C1 segment of cervical spinal cord (tissue), 14 donors: ENCODE data around the gene EXOC6B.

ENCODE experiments used
- DNase-seq, 14 donors: peaks; one replicate each; lab custom pipeline; 2025; lab: John Stamatoyannopoulos, UW

The EXOC6B gene

DNA sequence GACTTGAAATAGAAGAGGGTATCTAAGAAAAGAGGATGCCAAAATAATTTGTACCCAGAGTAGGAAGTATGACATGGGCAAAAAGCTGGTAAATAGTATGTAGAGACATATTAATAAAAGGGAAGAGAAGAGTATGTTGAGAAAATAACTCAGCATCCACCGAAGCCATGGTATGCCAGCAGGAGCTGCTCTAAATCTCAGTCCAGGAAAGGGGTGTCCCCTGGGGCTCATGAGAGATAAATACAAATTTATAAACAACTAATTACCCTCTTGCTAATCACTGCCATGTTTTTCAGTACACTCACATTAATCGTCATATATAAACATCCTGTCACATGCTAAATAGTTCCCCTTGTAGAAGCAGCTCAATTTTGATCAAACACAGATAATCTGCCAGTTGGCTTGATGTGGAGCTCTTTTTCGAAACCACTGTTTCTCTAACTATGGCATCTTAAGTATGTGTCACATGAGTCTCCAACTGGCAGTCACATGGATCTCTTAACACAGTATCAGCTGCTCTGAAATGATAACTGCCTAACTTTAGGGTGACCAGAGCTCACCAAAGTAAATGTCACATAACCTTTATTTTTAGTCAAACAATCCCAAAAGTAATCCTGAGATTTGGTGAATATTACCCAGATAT lies 31.9 kb downstream of the EXOC6B start:
- DNase-seq, result no peak

DNA sequence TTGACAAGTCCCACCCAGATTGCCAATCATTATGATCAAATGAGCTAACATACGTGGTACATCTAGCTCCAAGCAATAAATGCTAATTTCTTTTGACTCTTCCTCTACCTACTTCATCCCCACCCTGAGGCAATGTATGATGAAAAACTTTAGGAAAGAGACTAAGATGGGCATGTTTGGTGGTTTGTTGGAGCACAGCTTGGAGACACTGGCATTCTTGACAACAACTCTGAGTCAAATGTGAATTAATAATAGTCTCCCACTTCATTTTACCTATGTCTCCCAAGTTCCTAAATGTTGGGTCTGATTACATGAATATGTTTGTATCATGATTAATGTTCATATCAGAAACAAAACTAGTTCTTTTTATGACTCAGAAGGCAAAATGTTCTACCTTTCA lies 36.6 kb downstream of the EXOC6B start:
- no peak for DNase-seq

DNA sequence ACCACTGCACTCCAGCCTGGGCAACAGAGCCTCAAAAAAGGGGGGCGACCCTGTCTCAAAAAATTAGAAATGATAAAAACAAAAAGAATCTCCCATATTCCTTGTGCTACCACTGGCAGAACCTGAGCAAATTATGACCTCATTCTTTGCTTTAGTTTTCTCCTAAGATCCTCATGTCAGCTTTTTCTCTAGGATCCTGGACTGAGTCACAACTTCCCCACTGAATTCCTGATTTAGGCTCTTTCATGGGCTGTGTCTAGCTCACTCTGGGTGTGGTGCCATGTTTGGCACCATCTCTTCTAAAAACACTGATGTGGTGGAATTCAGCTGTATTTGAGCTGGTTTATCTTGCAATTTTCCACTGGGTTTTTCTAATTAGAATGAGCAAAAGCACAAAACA lies 37.1 kb downstream of the EXOC6B start:
- DNase-seq, result no peak

DNA sequence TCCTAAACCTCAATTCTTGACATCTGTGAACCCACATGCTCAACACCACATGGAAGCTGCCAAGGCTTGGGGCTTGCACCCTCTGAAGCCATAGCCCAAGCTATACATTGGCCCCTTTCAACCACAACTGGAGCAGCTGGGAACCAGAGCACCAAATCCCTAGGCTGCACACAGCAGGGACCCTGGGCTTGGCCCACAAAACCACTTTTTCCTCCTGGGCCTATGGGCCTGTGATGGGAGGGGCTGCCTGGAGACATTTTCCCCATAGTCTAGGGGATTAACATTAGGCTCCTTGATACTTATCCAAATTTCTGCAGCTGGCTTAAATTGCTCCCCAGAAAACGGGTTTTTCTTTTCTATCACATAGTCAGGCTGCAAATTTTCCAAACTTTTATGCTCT lies 40.3 kb downstream of the EXOC6B start:
- no peak for DNase-seq

DNA sequence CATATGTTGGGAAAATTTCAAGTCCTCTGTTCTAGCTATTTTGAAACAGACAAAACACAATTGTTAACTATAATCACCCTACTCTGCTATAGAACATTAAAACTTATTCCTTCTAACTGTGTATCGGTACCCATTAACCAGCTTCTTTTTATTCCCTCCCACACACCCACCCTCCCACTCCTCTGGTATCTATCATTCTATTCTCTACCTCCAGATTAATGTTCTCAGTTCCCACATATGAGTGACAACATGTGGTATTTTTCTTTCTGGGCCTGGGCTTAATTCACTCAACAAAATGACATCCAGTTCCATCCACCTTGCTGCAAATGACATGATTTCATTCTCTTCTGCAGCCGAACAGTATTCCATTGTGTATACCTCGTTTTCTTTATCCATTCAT lies 43.3 kb downstream of the EXOC6B start:
- DNase-seq, result no peak

DNA sequence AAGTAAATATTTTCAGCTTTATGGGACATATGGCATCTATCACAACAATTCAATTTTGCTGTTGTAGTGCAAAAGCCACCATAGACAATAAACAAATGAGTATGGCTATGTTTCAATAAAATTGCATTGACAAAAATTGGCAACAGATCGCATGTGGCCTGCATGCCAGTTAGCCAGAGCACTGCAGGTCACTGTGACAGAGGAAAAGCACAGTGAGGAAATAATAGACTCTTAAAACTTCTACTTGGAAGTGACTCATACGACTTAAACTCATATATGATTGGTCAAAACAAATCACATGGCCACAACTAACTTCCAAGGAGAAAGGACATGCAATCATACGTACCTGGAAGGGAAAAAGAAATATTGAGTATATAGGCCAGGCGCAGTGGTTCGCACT lies 44.4 kb downstream of the EXOC6B start:
- peak in 1 of 14 donors; percentile 29 for DNase-seq

DNA sequence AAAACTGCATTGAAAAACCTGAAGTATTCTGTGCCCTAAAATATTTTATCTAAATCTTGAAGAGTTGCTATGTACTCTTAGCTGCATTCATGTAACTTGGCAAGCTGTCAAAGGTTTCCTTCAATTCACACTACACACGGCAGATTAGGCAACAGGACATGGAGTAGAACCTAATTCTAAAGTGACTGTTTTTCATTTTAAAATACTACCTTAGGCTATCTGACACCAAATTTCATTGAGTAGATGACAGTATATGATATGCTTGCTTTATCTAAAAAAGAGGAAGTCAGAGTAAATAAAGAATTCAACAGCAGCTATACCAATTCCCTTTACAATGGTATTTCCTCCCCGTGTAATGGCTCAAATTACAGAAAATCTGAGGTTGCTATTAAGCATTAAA lies 45.4 kb downstream of the EXOC6B start:
- DNase-seq, result peak in 1 of 14 donors; percentile 1

DNA sequence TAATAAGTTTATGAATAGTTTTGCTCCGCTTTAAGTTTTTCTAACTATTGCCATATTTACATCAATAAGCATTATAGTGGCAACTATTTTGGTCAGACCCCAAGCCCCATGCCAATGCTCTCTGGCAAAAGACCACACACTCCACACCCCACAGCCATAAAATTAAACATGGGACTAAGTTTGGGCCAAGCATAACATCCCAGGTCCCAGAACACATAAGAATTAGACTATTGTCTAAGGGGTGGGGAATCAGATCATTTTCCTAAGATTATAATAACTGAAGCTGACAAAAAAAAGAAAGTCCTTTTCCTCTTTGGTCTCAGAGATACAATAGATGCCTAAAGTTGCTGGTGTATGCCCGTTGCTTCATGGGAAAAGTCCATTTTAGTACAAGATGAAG lies 46.3 kb downstream of the EXOC6B start:
- DNase-seq, result no peak

DNA sequence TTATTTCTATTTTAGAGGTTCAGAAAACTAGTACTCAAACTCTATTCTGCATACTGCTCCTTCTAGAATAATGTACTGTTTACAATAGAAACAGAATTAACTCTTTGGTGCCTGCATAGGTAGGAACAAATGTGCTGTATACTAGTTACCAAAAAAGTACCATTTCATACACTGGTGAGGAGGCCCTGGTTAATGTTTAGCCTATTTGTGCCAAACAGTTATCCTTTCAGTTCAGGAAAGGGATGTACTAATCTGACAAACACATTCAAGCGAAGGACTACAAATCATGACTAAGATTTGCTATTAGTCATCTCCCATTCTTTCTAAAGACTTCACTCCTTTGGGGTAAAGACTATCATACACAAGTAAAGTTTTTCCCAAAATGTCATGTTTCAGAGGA lies 47.4 kb downstream of the EXOC6B start:
- no peak for DNase-seq

DNA sequence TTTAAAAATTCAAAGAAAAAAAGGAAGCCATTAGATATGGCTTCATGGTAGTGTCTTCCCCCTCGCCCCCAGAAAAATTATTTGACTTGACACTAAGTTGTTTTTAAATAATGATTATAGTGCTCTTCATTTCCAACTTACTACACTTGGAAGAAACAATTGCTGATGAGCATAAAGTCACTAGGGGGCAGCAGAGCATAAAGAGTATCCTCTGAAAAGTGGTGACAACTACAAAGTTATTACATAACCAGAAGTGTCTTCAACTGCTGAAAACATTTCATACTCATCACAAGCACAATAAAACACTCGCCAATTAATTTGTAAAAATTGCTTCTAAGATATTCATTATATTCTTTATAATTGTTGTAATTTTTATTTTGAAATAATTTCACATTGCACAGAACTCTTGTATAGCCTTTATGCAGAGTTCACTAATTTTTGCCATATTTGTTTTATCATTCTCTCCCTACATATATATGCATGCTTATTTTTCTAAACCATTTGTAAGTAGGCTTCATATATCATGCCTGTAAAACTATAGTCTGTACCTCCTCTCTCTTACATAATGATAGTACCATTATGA lies 54.9 kb downstream of the EXOC6B start:
- peak in 6 of 14 donors; percentile 1 to 74 (median 12) for DNase-seq

DNA sequence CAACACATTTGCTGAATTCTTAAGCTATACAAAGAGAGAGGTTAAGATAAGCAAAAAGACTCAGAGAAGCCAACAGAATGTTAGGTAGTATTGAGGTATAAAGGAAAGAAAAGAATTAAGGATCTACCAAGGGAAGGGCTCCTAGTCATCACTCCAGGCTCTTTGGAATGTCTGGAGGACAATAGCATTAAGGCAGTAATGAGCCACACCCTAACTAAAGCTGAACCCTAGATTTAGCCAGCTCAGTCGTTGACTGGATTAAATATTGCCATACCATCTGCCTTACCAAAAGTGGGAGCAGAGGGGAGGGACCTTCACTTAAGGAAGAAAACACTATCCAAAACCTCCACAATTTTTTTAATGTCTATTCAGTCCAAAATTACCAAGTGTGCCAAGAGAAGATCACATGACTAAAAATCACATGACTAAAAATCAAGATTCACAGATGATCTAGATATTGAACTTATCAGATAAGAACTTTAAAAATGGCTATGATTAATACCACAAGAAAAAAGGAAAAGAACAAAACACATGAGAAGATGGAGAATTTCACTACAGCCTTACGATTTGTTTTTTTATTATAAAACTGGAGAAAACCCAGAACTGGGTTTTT lies 59.7 kb downstream of the EXOC6B start:
- DNase-seq, result no peak

DNA sequence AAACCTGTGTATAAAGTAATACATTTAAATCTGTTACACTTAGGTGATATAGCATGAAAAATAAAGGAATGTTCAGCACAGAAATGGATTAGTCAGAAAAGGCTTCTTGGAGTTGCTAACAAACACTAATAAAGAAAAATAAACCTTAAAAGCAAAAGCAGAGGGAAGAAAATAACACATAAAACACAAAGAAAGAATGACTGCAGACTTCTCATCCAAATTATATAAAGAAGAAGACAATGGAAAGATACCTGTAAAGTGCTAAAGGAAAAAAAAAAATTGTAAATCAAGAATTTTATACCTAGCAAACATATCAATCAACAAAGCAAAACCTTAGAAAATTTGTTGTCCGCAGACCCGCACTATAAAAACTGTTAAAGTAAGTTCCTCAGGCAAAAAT lies 63.6 kb downstream of the EXOC6B start:
- DNase-seq, result no peak

DNA sequence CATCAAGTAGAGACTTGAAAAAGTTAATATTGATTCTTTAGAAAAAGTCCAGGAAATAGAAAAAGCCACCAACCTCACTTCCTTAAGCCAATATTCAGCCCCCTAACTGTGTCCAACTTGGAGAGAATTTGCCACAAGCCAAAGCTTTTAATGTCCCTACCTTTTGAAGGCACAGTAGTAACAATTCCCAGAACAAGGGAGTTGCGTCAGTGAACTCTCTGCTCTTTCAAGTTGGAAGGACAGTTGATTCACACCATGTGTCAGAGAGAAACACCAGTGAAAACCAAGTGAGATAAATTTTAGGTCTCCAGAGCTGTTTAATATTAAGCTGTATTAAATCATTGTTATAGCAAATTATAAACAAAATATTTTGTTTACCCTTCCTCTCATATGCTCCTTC lies 66.1 kb downstream of the EXOC6B start:
- no peak for DNase-seq

DNA sequence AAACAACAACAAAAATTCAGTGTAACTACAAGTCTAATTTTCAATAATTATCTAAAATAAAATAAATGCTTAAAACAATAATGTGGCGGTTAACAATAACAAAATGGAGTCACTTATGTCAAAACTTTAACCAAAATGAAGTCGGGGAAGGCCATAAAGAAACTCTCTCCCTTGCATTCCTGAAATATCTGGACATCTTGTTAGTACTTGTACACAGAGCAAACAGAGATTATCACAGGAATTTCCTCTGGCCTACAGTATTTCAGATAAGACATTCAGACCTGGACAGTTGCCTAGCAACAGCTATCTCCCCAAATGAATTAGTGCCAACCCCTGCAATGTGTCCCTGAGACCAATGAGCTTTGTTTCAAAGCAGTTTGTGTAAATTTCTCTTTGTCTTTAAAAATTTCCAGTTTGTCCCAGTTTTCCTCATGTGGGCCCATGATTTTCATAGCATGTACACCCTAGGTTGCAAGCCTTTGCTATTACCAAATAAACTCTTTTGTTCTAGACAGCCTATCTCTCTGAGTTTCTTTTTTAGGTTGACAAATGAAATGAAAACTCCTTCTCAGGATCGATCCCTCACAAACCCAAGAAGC lies 68.6 kb downstream of the EXOC6B start:
- DNase-seq, result peak in 1 of 14 donors; percentile 22

DNA sequence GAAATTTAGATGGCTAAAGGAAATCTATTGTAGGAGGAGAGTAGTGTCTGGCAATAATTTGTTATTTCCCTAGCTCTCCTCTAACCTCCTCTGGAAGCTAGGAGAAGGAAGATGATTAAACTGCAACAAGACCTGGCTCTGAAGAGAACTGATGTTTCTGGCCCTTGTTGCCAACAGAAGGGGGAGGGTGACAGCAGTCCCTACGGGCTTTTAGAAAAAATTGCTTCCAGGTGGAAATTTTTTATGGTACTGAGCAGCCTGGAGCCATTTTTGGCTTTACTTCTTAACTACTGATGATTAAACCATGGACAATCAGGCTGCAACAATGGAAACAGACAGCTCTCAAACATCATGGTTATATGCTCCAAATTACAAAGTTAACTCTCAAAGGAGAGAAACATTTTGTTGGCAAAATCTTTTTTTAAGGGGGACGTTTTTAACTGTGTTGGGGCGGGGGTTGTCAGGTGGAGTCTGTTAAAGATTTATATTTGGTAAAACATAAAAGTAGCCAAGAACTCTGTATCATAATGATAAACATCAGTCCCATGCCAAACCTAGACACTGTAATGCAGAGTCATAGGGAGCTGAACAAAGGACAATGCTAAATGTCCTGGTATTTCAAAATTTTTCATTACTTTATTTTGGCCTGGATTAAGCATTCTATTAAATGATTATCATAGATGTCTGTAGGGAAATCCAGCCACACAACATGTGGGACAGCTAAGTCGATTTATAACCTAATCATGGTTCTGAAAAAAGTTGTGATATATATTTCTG lies 70.0 kb downstream of the EXOC6B start:
- DNase-seq, result no peak

DNA sequence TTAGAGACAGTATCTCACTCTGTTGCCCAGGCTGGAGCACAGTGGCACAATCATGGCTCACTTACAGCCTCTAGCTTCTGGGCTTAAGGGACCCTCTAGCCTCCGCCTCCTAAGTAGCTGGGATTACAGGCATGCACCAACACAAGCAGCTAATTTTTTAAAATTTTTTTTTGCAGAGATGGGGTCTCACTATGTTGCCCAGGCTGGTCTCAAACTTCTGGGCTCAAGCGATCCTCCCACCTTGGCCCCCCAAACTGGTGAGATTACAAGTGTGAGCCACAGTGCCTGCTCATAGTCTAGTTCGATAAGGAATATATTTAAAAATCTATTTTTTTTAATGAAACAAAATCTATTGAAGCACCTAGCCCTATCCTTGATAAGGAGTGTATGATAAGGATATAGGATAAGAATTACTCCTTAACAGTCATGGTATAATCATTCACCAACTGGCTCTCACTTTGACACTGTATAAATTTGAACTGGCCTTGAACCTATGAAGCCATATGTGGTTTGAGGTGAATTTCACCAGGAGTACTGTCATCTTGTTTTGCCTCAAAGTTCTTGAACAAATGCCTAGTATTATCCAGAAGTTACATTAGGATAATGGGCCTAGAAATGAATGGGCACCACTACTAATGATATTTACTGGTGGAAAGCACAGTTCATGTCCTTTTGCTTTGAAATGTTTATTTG lies 71.1 kb downstream of the EXOC6B start:
- no peak for DNase-seq

DNA sequence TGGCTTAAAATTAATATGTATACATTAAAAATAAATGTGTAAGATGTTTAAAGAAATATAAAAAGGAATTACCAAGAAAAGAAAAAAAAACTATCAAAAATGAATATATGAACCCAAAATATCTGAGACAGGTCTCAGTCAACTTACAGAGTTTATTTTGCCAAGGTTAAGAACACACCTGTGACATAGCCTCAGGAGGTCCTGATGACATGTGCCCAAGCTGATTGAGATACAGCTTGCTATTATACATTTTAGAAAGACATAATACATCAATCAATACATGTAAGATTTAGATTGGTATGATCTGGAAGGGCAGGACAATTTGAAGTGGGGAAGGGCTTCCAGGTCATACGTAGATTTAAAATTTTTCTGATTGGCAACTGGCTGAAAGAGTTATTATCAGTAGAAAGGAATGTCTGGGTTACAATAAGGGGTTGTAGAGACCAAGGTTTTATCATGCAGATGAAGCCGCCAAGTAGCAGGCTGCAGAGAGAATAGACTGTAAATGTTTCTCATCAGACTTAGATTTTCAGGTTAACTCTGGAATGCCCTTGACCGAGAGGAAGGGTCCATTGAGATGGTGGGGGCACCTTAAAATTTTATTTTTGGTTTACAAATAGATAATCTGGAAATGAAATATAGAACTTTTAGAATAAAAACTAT lies 74.7 kb downstream of the EXOC6B start:
- no peak for DNase-seq

DNA sequence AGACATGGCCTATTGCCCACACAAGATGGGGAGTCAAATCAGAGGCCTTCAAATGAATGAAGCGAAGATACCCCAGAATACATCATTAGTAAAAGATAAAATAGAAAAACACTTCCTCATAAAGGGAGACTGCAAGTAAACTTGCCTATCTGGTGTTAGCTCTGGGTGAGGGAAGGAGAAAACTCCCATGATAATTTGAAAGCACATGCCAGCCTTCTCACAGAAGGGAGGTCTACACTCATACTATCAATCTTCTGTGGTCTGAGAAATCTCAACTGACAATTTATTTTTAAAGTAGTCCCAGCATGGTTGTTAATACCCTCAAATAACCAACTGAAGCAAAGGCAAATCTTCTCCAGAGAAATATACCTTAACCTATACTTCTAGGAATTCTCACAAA lies 75.4 kb downstream of the EXOC6B start:
- no peak for DNase-seq

DNA sequence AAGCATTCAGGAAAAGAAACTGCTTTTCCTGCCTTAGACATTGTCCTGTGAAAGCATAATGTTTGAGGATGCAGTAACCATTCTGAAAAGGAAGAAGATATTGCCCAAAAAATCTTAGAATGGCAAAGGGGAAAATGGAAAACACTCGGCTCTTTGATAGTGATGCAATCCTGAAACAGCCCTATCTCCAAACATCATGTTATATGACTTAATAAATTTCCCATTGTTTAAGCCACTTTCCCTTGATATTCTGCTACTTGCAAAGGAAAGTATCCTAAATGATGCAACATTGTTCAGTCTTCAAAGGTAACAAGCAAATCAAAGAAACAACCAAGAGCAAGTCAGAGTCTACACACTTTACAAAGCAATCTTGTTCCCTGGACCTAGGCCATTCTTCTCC lies 78.5 kb downstream of the EXOC6B start:
- peak in 1 of 14 donors; percentile 3 for DNase-seq

DNA sequence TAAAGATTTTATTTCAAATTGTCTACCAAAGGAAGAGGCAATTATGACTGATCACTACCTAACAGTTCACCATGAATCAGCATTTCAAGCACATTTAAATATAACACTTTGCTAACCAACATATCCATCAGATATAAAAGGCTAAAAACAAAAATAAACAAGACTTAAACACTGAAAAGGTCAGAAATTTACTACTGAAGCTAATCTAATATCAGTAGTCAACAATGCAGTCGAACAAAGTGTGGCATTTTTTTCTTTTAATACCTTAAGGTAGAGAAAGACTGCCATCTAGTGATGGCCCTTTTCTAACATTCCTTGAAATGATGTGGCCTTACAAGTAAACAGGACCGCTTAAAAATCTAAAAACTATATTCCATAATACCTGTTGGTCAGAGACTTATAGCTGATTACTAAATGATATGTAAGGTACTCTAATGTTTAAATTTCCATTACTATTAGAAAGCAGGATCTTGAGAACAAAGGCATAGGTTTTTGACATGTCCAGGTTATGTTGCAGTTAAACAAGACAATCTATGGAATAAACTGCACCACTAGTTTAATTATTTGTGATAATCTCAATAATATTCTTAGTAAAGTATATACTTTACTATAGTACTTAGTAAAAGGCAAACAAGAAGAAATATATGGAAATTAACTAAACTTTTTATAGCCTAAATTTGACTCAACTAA lies 80.0 kb downstream of the EXOC6B start:
- peak in 2 of 14 donors; percentile 0 to 23 for DNase-seq
